Fibroblast of skin of scalp (primary cell): ENCODE measurements around the gene LRRC8B.

Source experiments
- DNase-seq: peaks from one replicate; pipeline ENCODE4 v3.0.0-alpha.2; 2013

LRRC8B gene

GRCh38 chr1:89548122-89548857 is 23.7 kb downstream of the LRRC8B start:
- DNase-seq, result no peak

DNA sequence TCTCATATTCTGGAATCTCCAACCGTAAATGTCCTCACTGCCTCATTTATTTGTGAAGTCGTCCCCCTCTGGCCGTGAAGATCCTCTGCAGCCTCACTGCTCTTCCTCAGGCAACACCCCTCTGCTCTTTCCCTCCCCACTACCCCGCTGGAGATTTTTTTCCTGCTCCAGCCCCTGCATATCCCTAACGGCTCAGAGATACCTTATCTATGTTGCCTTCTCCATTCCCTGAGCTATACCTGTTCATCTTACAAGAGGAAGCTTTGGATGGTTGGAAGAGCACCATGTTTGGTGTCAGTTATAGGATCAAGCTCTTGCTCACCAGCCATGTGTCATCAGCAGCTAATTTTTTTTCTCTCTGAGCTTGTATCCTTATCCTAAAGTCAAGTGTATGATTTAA is 26.4 kb downstream of the LRRC8B start:
- no peak for DNase-seq

DNA sequence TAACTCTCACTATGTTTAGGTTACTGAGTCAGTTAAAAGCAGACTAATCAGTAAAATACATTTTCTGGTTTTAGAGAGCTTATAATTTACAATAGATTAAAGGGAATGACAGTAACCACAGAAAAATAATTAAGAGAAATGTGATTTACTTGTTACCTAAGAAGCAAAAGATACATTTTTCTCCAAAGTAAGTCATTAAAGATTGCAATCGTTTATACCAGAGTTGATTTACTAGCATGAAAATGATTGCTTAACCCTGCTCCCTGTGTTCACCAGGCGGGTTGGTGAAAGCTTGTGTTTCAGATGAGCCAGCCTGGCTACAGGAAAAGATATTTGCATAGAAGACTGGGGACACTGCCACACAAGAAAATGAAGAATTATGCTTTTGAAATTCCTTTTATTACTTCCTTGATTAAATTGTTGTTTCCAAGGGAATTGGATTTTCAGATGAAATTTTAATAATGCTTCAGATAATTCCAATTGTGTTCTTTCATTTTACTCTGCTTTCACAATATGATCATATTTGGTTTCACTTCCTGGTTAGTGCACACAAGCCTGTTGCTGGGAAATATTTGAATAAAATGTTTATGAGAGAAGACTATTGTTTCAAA is 27.9 kb downstream of the LRRC8B start:
- no peak for DNase-seq

- DNase-seq, result no peak
Observed at GRCh38 chr1:89553157-89553556, 28.5 kb downstream of the LRRC8B start.

DNA sequence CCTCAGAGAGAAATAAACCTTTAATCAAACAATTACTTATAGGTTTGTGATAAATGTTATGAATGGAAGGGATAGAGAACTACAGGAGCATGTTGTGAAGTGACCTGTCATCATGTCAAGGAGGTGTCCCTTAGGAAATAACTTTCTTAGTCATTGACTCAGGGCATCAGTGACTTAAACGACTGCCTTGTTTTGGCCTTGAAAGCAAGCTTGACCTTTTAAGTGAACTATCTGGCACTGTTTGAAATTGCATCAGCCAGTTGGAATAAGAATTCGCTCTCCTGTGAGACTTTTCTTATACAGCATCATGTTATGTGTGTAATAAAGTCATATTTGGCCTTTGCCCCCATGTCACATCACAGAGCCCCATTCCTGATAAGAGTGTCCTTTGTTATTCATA is 30.9 kb downstream of the LRRC8B start:
- DNase-seq, result no peak

- no peak for DNase-seq
Observed at GRCh38 chr1:89556726-89557444, 32.3 kb downstream of the LRRC8B start.

- no peak for DNase-seq
Observed at GRCh38 chr1:89557445-89557825, 32.8 kb downstream of the LRRC8B start.

DNA sequence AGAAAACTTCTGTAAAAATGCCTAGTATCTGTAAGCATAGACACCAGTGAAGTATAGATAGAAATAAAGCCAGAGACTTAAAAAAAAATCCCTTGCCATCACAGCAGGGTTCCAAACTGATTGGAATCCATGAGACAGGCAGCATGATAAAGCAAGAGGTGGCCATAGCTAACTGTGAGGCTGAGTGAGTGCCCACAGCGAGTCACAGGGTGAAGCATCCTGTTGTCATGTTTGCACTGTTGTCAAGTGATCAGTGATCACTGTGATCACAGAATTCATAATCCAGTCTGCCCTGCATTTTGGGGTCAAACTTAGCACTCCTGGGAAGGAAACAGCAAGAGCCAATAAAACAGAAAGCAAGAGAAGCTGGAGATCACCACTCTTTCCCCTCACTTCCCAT is 33.3 kb downstream of the LRRC8B start:
- DNase-seq, result peak; percentile 18

GRCh38 chr1:89563957-89564604 is 39.5 kb downstream of the LRRC8B start:
- DNase-seq, result peak; percentile 12

- DNase-seq, result no peak
Observed at GRCh38 chr1:89565521-89565920, 40.9 kb downstream of the LRRC8B start.

DNA sequence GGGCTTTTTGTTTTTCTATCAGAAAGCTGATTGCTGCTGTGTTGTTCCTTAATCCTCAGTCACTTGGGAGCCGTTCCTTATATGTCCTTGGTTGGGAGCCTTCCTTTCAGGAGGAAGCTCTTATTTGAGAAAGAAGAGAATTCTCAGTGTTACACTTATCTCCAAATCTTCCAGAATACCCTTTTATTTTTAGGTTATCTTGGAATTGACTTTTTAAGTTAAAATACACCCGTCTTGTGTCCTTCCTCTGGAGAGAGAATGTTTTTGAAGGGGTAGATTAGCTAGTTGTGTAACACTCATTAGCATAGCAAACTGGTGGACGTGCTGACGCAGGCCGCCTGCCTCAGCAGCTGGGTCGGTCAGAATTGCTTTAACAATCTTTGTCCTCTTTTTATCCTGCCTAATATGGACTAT is 42.1 kb downstream of the LRRC8B start:
- DNase-seq, result no peak

- DNase-seq, result no peak
Observed at GRCh38 chr1:89567797-89568196, 43.2 kb downstream of the LRRC8B start.

DNA sequence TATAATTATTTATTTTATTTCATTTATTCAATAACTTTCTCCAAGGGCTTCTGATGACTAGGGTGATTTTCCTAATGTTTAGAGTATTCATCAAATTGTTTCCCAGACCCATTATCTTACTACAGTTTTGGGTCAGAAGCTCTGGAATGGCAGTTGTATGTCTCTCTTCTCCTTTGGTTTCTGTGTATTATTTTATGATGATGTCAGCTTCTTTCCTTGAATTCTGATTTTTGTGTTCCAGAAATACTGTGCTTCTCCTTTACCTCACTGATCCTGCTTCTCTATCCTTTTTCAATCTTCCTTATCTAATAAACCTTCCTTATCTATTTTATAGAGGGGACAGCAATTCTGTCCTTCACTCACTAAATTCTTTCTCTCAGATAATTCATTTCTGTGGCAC is 48.8 kb downstream of the LRRC8B start:
- no peak for DNase-seq

- no peak for DNase-seq
Observed at GRCh38 chr1:89574621-89575020, 50.0 kb downstream of the LRRC8B start.

DNA sequence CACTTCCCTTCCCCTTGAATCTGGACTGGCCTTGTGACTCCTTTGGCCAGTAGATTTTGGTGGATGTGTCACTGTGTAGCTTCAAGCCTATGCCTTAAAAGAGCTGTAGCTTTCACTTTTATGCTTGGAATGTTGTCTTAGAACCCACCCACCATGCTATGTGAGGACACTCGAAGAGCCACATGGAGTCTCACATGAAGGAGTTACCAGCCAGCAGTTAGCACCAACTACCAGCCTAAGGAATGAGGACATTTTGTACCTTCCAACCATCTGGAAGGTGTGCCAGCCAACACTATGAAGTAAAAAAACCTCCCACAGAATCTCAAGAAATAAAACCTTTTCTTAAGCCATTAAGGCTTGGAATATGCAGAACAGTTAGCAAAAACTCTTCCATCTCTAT is 50.6 kb downstream of the LRRC8B start:
- DNase-seq, result no peak

GRCh38 chr1:89576013-89576412 is 51.4 kb downstream of the LRRC8B start:
- DNase-seq, result no peak

- DNase-seq, result peak; percentile 40
Observed at GRCh38 chr1:89578151-89578550, 53.5 kb downstream of the LRRC8B start.

DNA sequence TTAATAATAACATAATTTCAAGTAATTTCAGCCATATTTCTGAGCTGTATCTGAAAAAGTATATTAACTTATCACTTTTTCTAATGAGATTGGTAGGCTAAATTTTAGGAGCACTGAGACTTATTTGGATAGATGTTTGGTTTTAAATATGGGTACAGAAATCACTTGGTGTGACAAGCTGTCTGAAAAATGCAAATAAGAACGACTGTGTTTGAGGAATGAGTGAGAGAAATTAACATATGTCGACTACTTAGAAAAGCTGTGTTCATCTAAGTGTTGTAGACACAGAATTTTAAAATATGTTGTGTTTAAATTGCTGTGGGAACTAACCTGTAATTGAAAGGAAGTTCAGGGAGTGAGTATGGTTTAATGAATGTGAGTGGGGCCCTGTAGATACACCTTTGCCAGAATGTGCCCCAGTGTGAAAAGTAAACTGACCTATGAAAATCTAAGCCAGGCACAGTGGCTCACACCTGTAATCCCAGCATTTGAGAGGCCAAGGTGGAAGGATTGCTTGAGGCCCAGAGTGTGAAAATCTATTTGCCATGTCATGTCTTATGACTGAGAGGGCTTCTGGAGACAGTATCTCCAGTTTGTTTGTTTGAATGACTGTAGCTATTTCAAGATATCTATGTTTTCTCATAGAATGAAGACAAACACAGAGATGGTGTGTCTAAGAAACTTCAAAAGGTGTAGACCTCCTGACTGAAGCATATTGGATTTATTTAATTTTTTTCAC is 54.5 kb downstream of the LRRC8B start:
- DNase-seq, result no peak

DNA sequence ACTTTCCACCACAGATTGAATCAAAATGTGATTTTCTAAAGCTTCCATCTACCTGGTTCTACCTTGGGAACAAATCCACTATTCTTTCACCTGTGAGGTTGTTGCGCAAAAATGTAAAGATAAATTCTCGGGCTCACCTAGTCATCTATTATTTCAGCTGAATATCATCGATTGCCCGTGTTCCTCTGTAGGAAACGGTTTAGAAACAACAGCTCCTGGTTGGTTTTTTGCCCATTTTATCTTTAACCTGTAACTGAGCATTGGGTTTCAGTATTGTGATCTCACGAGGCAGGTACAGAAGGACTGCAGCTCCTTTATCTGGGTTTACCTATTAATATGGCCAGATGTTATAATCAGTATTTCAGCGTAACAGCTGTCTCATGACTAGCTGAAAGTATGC is 55.4 kb downstream of the LRRC8B start:
- DNase-seq, result no peak

- DNase-seq, result no peak
Observed at GRCh38 chr1:89581859-89582258, 57.2 kb downstream of the LRRC8B start.

- DNase-seq, result no peak
Observed at GRCh38 chr1:89582571-89582970, 57.9 kb downstream of the LRRC8B start.

- DNase-seq, result no peak
Observed at GRCh38 chr1:89584211-89584610, 59.6 kb downstream of the LRRC8B start.

GRCh38 chr1:89584781-89585180 is 60.2 kb downstream of the LRRC8B start:
- DNase-seq, result no peak
